Neural cell (in vitro differentiated cells): ENCODE measurements around the gene ZFR2. TPM values are rescaled to one million over a fixed set of nuclear protein-coding genes. Genes with fewer than 3 reads are reported as not detected.

Experiments used
- H2AFZ ChIP-seq: fragments of 200-600, 300-800 bp; sonication (generic), shearing (Covaris generic); 2 replicates; pipeline ENCODE4 v1.6.0; 2014; ENCODE audit warnings: low read depth, mild to moderate bottlenecking, antibody characterized with exemption, low read length, moderate library complexity
- H3F3A ChIP-seq: fragments of 200-600 bp; shearing (Covaris generic); 2 replicates; pipeline ENCODE4 v1.6.1; 2016; ENCODE audit warnings: mild to moderate bottlenecking, moderate library complexity, mixed read lengths, antibody characterized with exemption, low read length; ENCODE audit not compliant: insufficient read depth, poor library complexity, severe bottlenecking
- H3K27ac ChIP-seq: fragments of 200-600, 300-800 bp; sonication (generic), shearing (Covaris generic); 2 replicates; pipeline ENCODE4 v1.5.1; 2014; ENCODE audit warnings: mild to moderate bottlenecking, low read length, moderate library complexity
- H3K27me3 ChIP-seq: fragments of 300-800, 200-600 bp; sonication (generic), shearing (Covaris generic); 2 replicates; pipeline ENCODE4 v1.6.0; 2014; ENCODE audit warnings: mild to moderate bottlenecking, low read depth, low read length, moderate library complexity; ENCODE audit not compliant: insufficient read depth
- H3K36me3 ChIP-seq: fragments of 300-800, 200-600 bp; sonication (generic), shearing (Covaris generic); 2 replicates; pipeline ENCODE4 v1.5.1; 2014; ENCODE audit warnings: mild to moderate bottlenecking, antibody characterized with exemption, low read length, moderate library complexity; ENCODE audit not compliant: insufficient read depth
- H3K4me2 ChIP-seq: fragments of 300-800, 200-600 bp; sonication (generic), shearing (Covaris generic); 2 replicates; pipeline ENCODE4 v1.6.0; 2014; ENCODE audit warnings: mild to moderate bottlenecking, low read length
- H3K4me3 ChIP-seq: fragments of 300-800, 200-600 bp; sonication (generic), shearing (Covaris generic); 2 replicates; pipeline ENCODE4 v1.5.1; 2014; ENCODE audit warnings: mild to moderate bottlenecking, low read length, moderate library complexity
- H3K79me2 ChIP-seq: fragments of 200-600 bp; shearing (Covaris generic); replicated peaks from 2 replicates; pipeline ENCODE4 v1.6.0; 2014; ENCODE audit warnings: mild to moderate bottlenecking, low read length, moderate library complexity; ENCODE audit not compliant: insufficient read depth
- H3K9ac ChIP-seq: fragments of 300-800, 200-600 bp; sonication (generic), shearing (Covaris generic); 2 replicates; pipeline ENCODE4 v1.6.1; 2016; ENCODE audit warnings: mild to moderate bottlenecking, low read length, mixed read lengths
- H3K9me2 ChIP-seq: fragments of 200-600 bp; shearing (Covaris generic); 2 replicates; pipeline ENCODE4 v1.6.1; 2016; ENCODE audit warnings: mild to moderate bottlenecking, low read length, mixed read lengths; ENCODE audit not compliant: insufficient read depth
- H3K9me3 ChIP-seq: fragments of 200-600, 300-800 bp; sonication (generic), shearing (Covaris generic); 2 replicates; pipeline ENCODE4 v1.6.1; 2016; ENCODE audit warnings: mild to moderate bottlenecking, mixed run types, low read length, moderate library complexity, mixed read lengths
- H4K20me1 ChIP-seq: fragments of 200-600 bp; shearing (Covaris generic); 2 replicates; pipeline ENCODE4 v1.6.1; 2016; ENCODE audit warnings: mild to moderate bottlenecking, mixed run types; ENCODE audit not compliant: insufficient read depth
- CTCF ChIP-seq: fragments of 450-650 bp; IDR thresholded peaks from 2 replicates; pipeline ENCODE4 v1.5.1; 2014; ENCODE audit warnings: antibody characterized with exemption, mild to moderate bottlenecking, moderate library complexity; ENCODE audit not compliant: poor library complexity, severe bottlenecking
- EP300 ChIP-seq: fragments of 450-650 bp; conservative IDR thresholded peaks from 2 replicates; pipeline ENCODE4 v1.6.1; 2014; ENCODE audit warnings: antibody characterized with exemption, mild to moderate bottlenecking, moderate library complexity; ENCODE audit not compliant: poor library complexity, severe bottlenecking
- EZH2 ChIP-seq: fragments of 200-600, 300-800 bp; shearing (Covaris generic), sonication (generic); IDR thresholded peaks from 2 replicates; pipeline ENCODE4 v1.6.1; 2014; ENCODE audit warnings: antibody characterized with exemption, low read length, borderline replicate concordance, mild to moderate bottlenecking; ENCODE audit not compliant: insufficient read depth, poor library complexity, severe bottlenecking
- MXI1 ChIP-seq: fragments of 450-650 bp; conservative IDR thresholded peaks from 2 replicates; pipeline ENCODE4 v1.6.1; 2014; ENCODE audit warnings: antibody characterized with exemption, mild to moderate bottlenecking; ENCODE audit not compliant: poor library complexity, severe bottlenecking
- POLR2AphosphoS5 ChIP-seq: IDR thresholded peaks from 2 replicates; pipeline ENCODE4 v1.6.1; 2012
- RAD21 ChIP-seq: fragments of 450-650 bp; conservative IDR thresholded peaks from 2 replicates; pipeline ENCODE4 v1.6.1; 2014; ENCODE audit warnings: antibody characterized with exemption, mild to moderate bottlenecking, moderate library complexity
- SMC3 ChIP-seq: fragments of 450-650 bp; conservative IDR thresholded peaks from 2 replicates; pipeline ENCODE4 v1.6.1; 2014; ENCODE audit warnings: antibody characterized with exemption, mild to moderate bottlenecking, moderate library complexity; ENCODE audit not compliant: poor library complexity
- TAF1 ChIP-seq: IDR thresholded peaks from 2 replicates; pipeline ENCODE4 v1.6.1; 2012; ENCODE audit warnings: low read depth
- polyA plus RNA-seq: library from polyadenylated mRNA; depleted of rRNA; stranded (reverse); fragments of >200 nt; gene quantifications from 2 replicates; pipeline ENCODE4 v1.2.3, GENCODE V29; 2014
- TF ChIP-seq, protein P1 (sequence below): IDR thresholded peaks from 2 replicates; pipeline ENCODE4 v1.6.1; 2012; ENCODE audit warnings: borderline replicate concordance

The ZFR2 gene
- polyA plus RNA-seq, 1 donor from 2014 or later, result 9.0 TPM

- H3K4me2 ChIP-seq, result no peak overlapping the region
- H3K79me2 ChIP-seq, result no peaks in the 10 kb centered on the region
- H3K9me2 ChIP-seq, result no peaks in the 10 kb centered on the region
- H3K27ac ChIP-seq, result no peak overlapping the region
- no peak overlapping the region for H3K9ac ChIP-seq
- TF ChIP-seq SMC3 (no peak), EP300 (no peak)
- H3K4me3 ChIP-seq, result no peak overlapping the region
- no peaks in the 10 kb centered on the region for H3K27me3 ChIP-seq
- H3K36me3 ChIP-seq, result no peaks in the 10 kb centered on the region
- H3F3A ChIP-seq, result no peaks in the 10 kb centered on the region
- no peaks in the 10 kb centered on the region for H4K20me1 ChIP-seq
- no peak overlapping the region for H2AFZ ChIP-seq
- no peaks in the 10 kb centered on the region for H3K9me3 ChIP-seq
These were observed 25.9 kb downstream of the ZFR2 start for GRCh38 chr19:3842948-3843347.

- H3K4me2 ChIP-seq, result no peak overlapping the region
- H3K79me2 ChIP-seq, result no peaks in the 10 kb centered on the region
- no peak for TF ChIP-seq MXI1
- no peak for TF ChIP-seq TAF1
- TF ChIP-seq, protein P1, sequence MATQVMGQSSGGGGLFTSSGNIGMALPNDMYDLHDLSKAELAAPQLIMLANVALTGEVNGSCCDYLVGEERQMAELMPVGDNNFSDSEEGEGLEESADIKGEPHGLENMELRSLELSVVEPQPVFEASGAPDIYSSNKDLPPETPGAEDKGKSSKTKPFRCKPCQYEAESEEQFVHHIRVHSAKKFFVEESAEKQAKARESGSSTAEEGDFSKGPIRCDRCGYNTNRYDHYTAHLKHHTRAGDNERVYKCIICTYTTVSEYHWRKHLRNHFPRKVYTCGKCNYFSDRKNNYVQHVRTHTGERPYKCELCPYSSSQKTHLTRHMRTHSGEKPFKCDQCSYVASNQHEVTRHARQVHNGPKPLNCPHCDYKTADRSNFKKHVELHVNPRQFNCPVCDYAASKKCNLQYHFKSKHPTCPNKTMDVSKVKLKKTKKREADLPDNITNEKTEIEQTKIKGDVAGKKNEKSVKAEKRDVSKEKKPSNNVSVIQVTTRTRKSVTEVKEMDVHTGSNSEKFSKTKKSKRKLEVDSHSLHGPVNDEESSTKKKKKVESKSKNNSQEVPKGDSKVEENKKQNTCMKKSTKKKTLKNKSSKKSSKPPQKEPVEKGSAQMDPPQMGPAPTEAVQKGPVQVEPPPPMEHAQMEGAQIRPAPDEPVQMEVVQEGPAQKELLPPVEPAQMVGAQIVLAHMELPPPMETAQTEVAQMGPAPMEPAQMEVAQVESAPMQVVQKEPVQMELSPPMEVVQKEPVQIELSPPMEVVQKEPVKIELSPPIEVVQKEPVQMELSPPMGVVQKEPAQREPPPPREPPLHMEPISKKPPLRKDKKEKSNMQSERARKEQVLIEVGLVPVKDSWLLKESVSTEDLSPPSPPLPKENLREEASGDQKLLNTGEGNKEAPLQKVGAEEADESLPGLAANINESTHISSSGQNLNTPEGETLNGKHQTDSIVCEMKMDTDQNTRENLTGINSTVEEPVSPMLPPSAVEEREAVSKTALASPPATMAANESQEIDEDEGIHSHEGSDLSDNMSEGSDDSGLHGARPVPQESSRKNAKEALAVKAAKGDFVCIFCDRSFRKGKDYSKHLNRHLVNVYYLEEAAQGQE, result no peak
- TF ChIP-seq EZH2, result no peak
- no peak for TF ChIP-seq POLR2AphosphoS5
- TF ChIP-seq EP300, result no peak
- no peak for TF ChIP-seq RAD21
- no peak for TF ChIP-seq CTCF
- no peak for TF ChIP-seq SMC3
- no peaks in the 10 kb centered on the region for H4K20me1 ChIP-seq
- no peak overlapping the region for H3K4me3 ChIP-seq
- H2AFZ ChIP-seq, result no peak overlapping the region
- no peaks in the 10 kb centered on the region for H3K9me3 ChIP-seq
- no peaks in the 10 kb centered on the region for H3K9me2 ChIP-seq
- H3K36me3 ChIP-seq, result no peaks in the 10 kb centered on the region
- H3F3A ChIP-seq, result no peaks in the 10 kb centered on the region
- H3K27me3 ChIP-seq, result no peaks in the 10 kb centered on the region
- H3K27ac ChIP-seq, result no peak overlapping the region
- no peak overlapping the region for H3K9ac ChIP-seq
These were observed 28.0 kb downstream of the ZFR2 start for GRCh38 chr19:3840804-3841203.

DNA sequence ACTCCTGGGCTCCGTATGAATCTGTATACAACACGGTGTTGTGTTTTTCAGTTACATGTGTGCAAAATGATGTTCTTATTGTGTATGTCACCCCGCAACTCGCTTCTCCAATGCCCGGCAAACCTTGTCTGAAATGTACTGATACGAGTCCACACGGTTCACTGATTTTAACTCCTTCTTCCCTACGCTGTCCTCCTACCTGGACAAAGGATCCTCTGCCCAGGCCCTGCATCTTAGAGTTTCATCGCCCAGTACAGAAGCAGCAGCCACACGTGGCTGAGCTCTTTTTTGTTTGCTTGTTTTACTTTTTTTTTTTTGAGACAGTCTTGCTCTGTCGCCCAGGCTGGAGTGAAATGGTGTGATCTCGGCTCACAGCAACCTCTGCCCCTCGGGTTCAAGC lies 28.9 kb downstream of the ZFR2 start:
- Histone ChIP-seq H3F3A (no peaks in the 10 kb centered on the region), H3K4me3 (no peak overlapping the region), H3K9me2 (no peaks in the 10 kb centered on the region), H4K20me1 (no peaks in the 10 kb centered on the region), H3K79me2 (no peaks in the 10 kb centered on the region), H3K36me3 (no peaks in the 10 kb centered on the region), H3K4me2 (no peak overlapping the region), H2AFZ (no peak overlapping the region), H3K27ac (no peak overlapping the region), H3K27me3 (no peaks in the 10 kb centered on the region), H3K9me3 (no peaks in the 10 kb centered on the region), H3K9ac (no peak overlapping the region)
- TF ChIP-seq MXI1 (no peak), TAF1 (no peak), CTCF (no peak), RAD21 (no peak), EP300 (no peak), SMC3 (no peak), EZH2 (no peak), POLR2AphosphoS5 (no peak)
- TF ChIP-seq, protein P1, result no peak
